IPS-20b (cell line): ENCODE measurements around the gene RAD51B.
A peak's percentile ranks its signal among the peaks of the same experiment; 100 is the strongest.

Source experiments
- H3K27ac ChIP-seq: one replicate; pipeline ENCODE4 v1.5.1; 2013; ENCODE audit warnings: low read length
- H3K27me3 ChIP-seq: 2 replicates; pipeline ENCODE4 v1.6.1; 2013; ENCODE audit warnings: mild to moderate bottlenecking, low read length, inconsistent platforms; ENCODE audit not compliant: insufficient read depth
- H3K36me3 ChIP-seq: 2 replicates; pipeline ENCODE4 v1.6.1; 2013; ENCODE audit warnings: low read depth, mild to moderate bottlenecking, inconsistent platforms, low read length, moderate library complexity; ENCODE audit not compliant: insufficient read depth
- H3K4me1 ChIP-seq: 2 replicates; pipeline ENCODE4 v1.6.1; 2013; ENCODE audit warnings: mild to moderate bottlenecking, control low read depth, inconsistent platforms, low read length, moderate library complexity; ENCODE audit not compliant: insufficient read depth
- H3K4me3 ChIP-seq: 2 replicates; pipeline ENCODE4 v1.5.1; 2013; ENCODE audit warnings: mild to moderate bottlenecking, low read length, inconsistent platforms
- H3K9ac ChIP-seq: 2 replicates; pipeline ENCODE4 v1.6.1; 2013; ENCODE audit warnings: low read depth, mild to moderate bottlenecking, inconsistent platforms, low read length, moderate library complexity
- H3K9me3 ChIP-seq: 2 replicates; pipeline ENCODE4 v1.6.1; 2013; ENCODE audit warnings: mild to moderate bottlenecking, low read depth, low read length, inconsistent platforms; ENCODE audit not compliant: insufficient read depth

The RAD51B gene

GRCh38 chr14:68598621-68599447 is 779.3 kb downstream of the RAD51B start:
- Histone ChIP-seq H3K4me1 (peaks cover 11% of the 10 kb centered on the region), H3K4me3 (no peak overlapping the region), H3K27me3 (no peaks in the 10 kb centered on the region), H3K27ac (no peak overlapping the region), H3K9ac (no peak overlapping the region), H3K36me3 (no peaks in the 10 kb centered on the region), H3K9me3 (no peaks in the 10 kb centered on the region)

- Histone ChIP-seq H3K4me1 (peaks cover 1% of the 10 kb centered on the region; the same call in 1 of the 2 replicates), H3K9me3 (no peaks in the 10 kb centered on the region), H3K27me3 (no peaks in the 10 kb centered on the region), H3K36me3 (no peaks in the 10 kb centered on the region), H3K27ac (no peak overlapping the region), H3K4me3 (no peak overlapping the region), H3K9ac (no peak overlapping the region)
Observed at GRCh38 chr14:68599896-68600610, 780.5 kb downstream of the RAD51B start.

GRCh38 chr14:68602507-68602906 is 782.9 kb downstream of the RAD51B start:
- peaks cover 5% of the 10 kb centered on the region; the same call in 1 of the 2 replicates for H3K4me1 ChIP-seq
- H3K27me3 ChIP-seq = no peaks in the 10 kb centered on the region
- H3K4me3 ChIP-seq = no peak overlapping the region
- H3K9me3 ChIP-seq = no peaks in the 10 kb centered on the region
- no peak overlapping the region for H3K9ac ChIP-seq
- H3K36me3 ChIP-seq = no peaks in the 10 kb centered on the region
- H3K27ac ChIP-seq = no peak overlapping the region

GRCh38 chr14:68603533-68604360 is 784.2 kb downstream of the RAD51B start:
- no peaks in the 10 kb centered on the region for H3K36me3 ChIP-seq
- peaks cover 5% of the 10 kb centered on the region; the same call in 1 of the 2 replicates for H3K4me1 ChIP-seq
- H3K27me3 ChIP-seq = no peaks in the 10 kb centered on the region
- H3K4me3 ChIP-seq = no peak overlapping the region
- no peak overlapping the region for H3K9ac ChIP-seq
- H3K27ac ChIP-seq = no peak overlapping the region
- H3K9me3 ChIP-seq = no peaks in the 10 kb centered on the region

GRCh38 chr14:68604361-68604730 is 784.8 kb downstream of the RAD51B start:
- H3K4me1 ChIP-seq = peaks cover 5% of the 10 kb centered on the region; the same call in 1 of the 2 replicates
- H3K27ac ChIP-seq = no peak overlapping the region
- H3K9me3 ChIP-seq = no peaks in the 10 kb centered on the region
- H3K27me3 ChIP-seq = no peaks in the 10 kb centered on the region
- no peaks in the 10 kb centered on the region for H3K36me3 ChIP-seq
- H3K4me3 ChIP-seq = no peak overlapping the region
- H3K9ac ChIP-seq = no peak overlapping the region

GRCh38 chr14:68604822-68605221 is 785.2 kb downstream of the RAD51B start:
- no peaks in the 10 kb centered on the region for H3K36me3 ChIP-seq
- no peak overlapping the region for H3K9ac ChIP-seq
- no peak overlapping the region for H3K27ac ChIP-seq
- no peaks in the 10 kb centered on the region for H3K27me3 ChIP-seq
- no peaks in the 10 kb centered on the region for H3K9me3 ChIP-seq
- peaks cover 5% of the 10 kb centered on the region; the same call in 1 of the 2 replicates for H3K4me1 ChIP-seq
- H3K4me3 ChIP-seq = no peak overlapping the region

GRCh38 chr14:68606176-68606575 is 786.6 kb downstream of the RAD51B start:
- Histone ChIP-seq H3K9ac (no peak overlapping the region), H3K9me3 (no peaks in the 10 kb centered on the region), H3K4me3 (no peak overlapping the region), H3K36me3 (no peaks in the 10 kb centered on the region), H3K27me3 (no peaks in the 10 kb centered on the region), H3K27ac (no peak overlapping the region), H3K4me1 (peaks cover 5% of the 10 kb centered on the region; the same call in 1 of the 2 replicates)

GRCh38 chr14:68606644-68607043 is 787.1 kb downstream of the RAD51B start:
- Histone ChIP-seq H3K27ac (no peak overlapping the region), H3K9me3 (no peaks in the 10 kb centered on the region), H3K9ac (no peak overlapping the region), H3K27me3 (no peaks in the 10 kb centered on the region), H3K36me3 (no peaks in the 10 kb centered on the region), H3K4me1 (peaks cover 5% of the 10 kb centered on the region; the same call in 1 of the 2 replicates), H3K4me3 (no peak overlapping the region)

GRCh38 chr14:68607081-68607866 is 787.7 kb downstream of the RAD51B start:
- H3K4me3 ChIP-seq = no peak overlapping the region
- H3K27me3 ChIP-seq = no peaks in the 10 kb centered on the region
- peaks cover 5% of the 10 kb centered on the region; the same call in 1 of the 2 replicates for H3K4me1 ChIP-seq
- no peaks in the 10 kb centered on the region for H3K36me3 ChIP-seq
- H3K27ac ChIP-seq = no peak overlapping the region
- H3K9ac ChIP-seq = peak overlapping the region; percentile 26; the same call in 1 of the 2 replicates
- H3K9me3 ChIP-seq = no peaks in the 10 kb centered on the region

GRCh38 chr14:68607867-68608573 is 788.4 kb downstream of the RAD51B start:
- Histone ChIP-seq H3K27ac (no peak overlapping the region), H3K36me3 (no peaks in the 10 kb centered on the region), H3K9ac (no peak overlapping the region), H3K4me3 (no peak overlapping the region), H3K9me3 (no peaks in the 10 kb centered on the region), H3K27me3 (no peaks in the 10 kb centered on the region), H3K4me1 (peaks cover 5% of the 10 kb centered on the region; the same call in 1 of the 2 replicates)
